ENCODE results near the gene KLHL6. TPM values are rescaled to one million over a fixed set of nuclear protein-coding genes. Genes with fewer than 3 reads are reported as not detected.

The KLHL6 gene
- total and polyA plus RNA-seq, 10 of the 15 experiments (the other 5 are each of a cell fraction or from before 2014, with no cell fraction given) = 4.0 to 91.8 (median 24.4) TPM

GRCh38 chr3:183447206-183448001 is 108.1 kb downstream of the KLHL6 start (continued):
- TF ChIP-seq E2F8 (IDR thresholded peaks at IDR 0.05; ENCODE audit: low read depth, partially characterized antibody) (peak; percentile 0), USF1 (IDR thresholded peaks at IDR 0.05; ENCODE audit: borderline replicate concordance, extremely low read length, insufficient read depth, low read depth, low read length) (no peak), RAD21 (IDR thresholded peaks at IDR 0.05; ENCODE audit: insufficient read depth, low read depth, low read length) (no peak), ZBTB40 (IDR thresholded peaks at IDR 0.05; ENCODE audit: borderline replicate concordance) (no peak), BCL3 (IDR thresholded peaks at IDR 0.05; ENCODE audit: borderline replicate concordance, insufficient read depth, low read depth, low read length, poor library complexity, severe bottlenecking) (peak; percentile 34), SRF (IDR thresholded peaks at IDR 0.05; ENCODE audit: low read depth in 2 of 2, low read length in 2 of 2) (no peak), BACH1 (IDR thresholded peaks at IDR 0.05; ENCODE audit: borderline replicate concordance) (0 out of 2 replicates have a peak, but pooled peaks have one; percentile 35), SP1 (IDR thresholded peaks at IDR 0.05; ENCODE audit: low read depth, low read length) (peak; percentile 69), CEBPZ (IDR thresholded peaks at IDR 0.05; ENCODE audit: low read depth, low read length) (no peak), EED (IDR thresholded peaks at IDR 0.05; ENCODE audit: low read depth) (no peak), SMAD1 (IDR thresholded peaks at IDR 0.05; ENCODE audit: low read depth, partially characterized antibody) (no peak), ZBTB33 (IDR thresholded peaks at IDR 0.05) (no peak)
